Psoas muscle (tissue), 8 donors: ENCODE data around the gene FLNC. TPM values are rescaled to one million over a fixed set of nuclear protein-coding genes. Genes with fewer than 3 reads are reported as not detected.

Experiments used
- ATAC-seq, 4 donors: fragments of 200-7000 bp; cut with Tn5 transposase; one replicate each; pipeline ENCODE4 v1.9.1; 2020; ENCODE audit warnings: moderate library complexity in 3 of 4, mild to moderate bottlenecking in 2 of 4
- DNase-seq, 2 donors: peaks; one replicate each; pipeline ENCODE4 v3.0.0-alpha.2; 2020
- H3K27ac ChIP-seq: fragments of 200-600 bp; one replicate; pipeline ENCODE4 v1.8.0; 2022
- H3K27me3 ChIP-seq, 3 donors: fragments of 200-600 bp in 1 of 3; one replicate each; pipeline versions ENCODE4 v1.6.1 to v1.8.0; 2013 to 2022; ENCODE audit warnings: low read length in 2 of 3, mild to moderate bottlenecking in 2 of 3, moderate library complexity in 1 of 3; ENCODE audit not compliant: insufficient read depth in 3 of 3
- H3K36me3 ChIP-seq, 2 donors: fragments of 200-600 bp in 1 of 2; one replicate each; pipeline versions ENCODE4 v1.6.1 to v1.8.0; 2013 to 2022; ENCODE audit warnings: low read depth in 1 of 2, mild to moderate bottlenecking in 1 of 2, moderate library complexity in 1 of 2; ENCODE audit not compliant: insufficient read depth in 1 of 2
- H3K4me1 ChIP-seq: fragments of 200-600 bp; one replicate; pipeline ENCODE4 v1.8.0; 2022
- H3K4me3 ChIP-seq: fragments of 200-600 bp; one replicate; pipeline ENCODE4 v1.8.0; 2022; ENCODE audit warnings: mild to moderate bottlenecking
- H3K9me3 ChIP-seq: fragments of 200-600 bp; one replicate; pipeline ENCODE4 v1.8.0; 2022
- CTCF ChIP-seq: fragments of 200-600 bp; IDR thresholded peaks from one replicate; pipeline ENCODE4 v1.8.0; 2022; ENCODE audit warnings: antibody characterized with exemption
- WGBS, 3 donors: extraction: QIAGEN DNeasy Blood & Tissue Kit; methylation state at CpG; one replicate each; pipeline versions ENCODE4 v1.1.6 to v1.1.7; 2013; 5-methylcytosine and 5-hydroxymethylcytosine counted together
- intact Hi-C, 2 donors: fragments of 100-400 bp; cut with DNase I; formaldehyde crosslinking; loops; one replicate each; pipeline versions ENCODE4 v1.11.0 to v1.14.2; 2022
- polyA plus RNA-seq, 3 donors: library from polyadenylated mRNA; stranded (reverse); fragments of 200-250 nt; gene quantifications; one replicate each; pipeline ENCODE4 v1.2.3, GENCODE V29; 2013
- total RNA-seq, 4 donors: library from RNA; stranded (reverse); fragmentation: NEBNext Ultra II Directional in 2 of 4; extraction: Animal tissue kit (Norgen Biotek cat#: 25700) in 2 of 4; gene quantifications; one replicate each; pipeline versions ENCODE4 v1.2.1 to v1.2.4, GENCODE V29; 2021 to 2023
- donor health status: healthy with polysubstance abuse.
- donor health status: DM: no; HTN: no; CAD: no; lungs with moderate emphysema.
- donor health status: Bipolar disorder and iron deficiency.
- donor health status: healthy.
- donor health status: DM: yes; HTN: yes; CAD: no.
- donor health status: DM: no; HTN: no; CAD: no.
- donor health status: DM: no; HTN: no; CAD: no.
- donor health status: DM: yes; HTN: yes; CAD: no.

Gene FLNC
- total and polyA plus RNA-seq, 7 donors: 1,080 to 6,311 (median 4,011) TPM

DNA sequence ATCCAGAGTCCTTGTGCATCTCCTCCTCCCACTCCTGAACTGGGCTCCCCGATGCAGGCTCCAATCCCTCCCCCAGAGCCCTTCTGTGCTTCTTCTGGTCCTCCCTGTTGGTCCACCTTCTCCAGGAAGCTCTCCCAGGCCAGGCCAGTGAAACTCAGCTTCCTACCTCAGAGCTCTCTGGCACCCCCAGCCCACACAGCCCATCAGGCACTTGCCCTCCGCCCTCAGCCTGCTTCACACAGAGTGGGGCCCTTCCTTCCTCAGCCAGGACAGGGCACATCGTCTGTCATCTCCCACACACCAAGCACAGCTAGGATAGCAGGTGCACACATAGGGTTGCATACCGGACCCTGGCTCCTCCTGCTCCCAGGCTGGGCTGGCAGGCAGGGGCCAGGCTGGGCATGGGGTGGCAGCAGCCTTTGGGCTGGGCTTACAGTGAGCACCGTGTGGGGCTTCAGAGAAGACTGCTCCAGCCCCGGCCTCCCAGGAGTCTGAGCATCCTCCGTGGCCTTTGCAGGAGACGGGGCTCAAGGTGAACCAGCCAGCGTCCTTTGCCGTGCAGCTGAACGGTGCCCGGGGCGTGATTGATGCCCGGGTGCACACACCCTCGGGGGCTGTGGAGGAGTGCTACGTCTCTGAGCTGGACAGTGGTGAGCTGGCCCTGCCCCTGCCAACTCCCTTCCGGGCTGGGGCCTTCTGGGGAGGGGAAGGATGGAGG lies 26.0 kb downstream of the FLNC start:
- TF ChIP-seq CTCF: no peak
- peak in 2 of 4 donors; percentile 0 to 2 for ATAC-seq
- Histone ChIP-seq H3K4me1 (peaks cover 22% of the 10 kb centered on the region), H3K27me3 (no peaks in the 10 kb centered on the region), H3K9me3 (no peaks in the 10 kb centered on the region), H3K4me3 (no peak overlapping the region), H3K27ac (peak overlapping the region; percentile 53), H3K36me3 (peaks cover 3 to 84% of the 10 kb centered on the region in 2 donors)
- intact Hi-C loops: no loop called here
- WGBS, 3 donors: 51 to 68% (median 54%) methylated on average over 17 of the region's 17 CpGs
- DNase-seq: no peak

- no peak for TF ChIP-seq CTCF
- intact Hi-C loops: no loop called here
- Histone ChIP-seq H3K27me3 (no peaks in the 10 kb centered on the region), H3K36me3 (peaks cover 3 to 60% of the 10 kb centered on the region in 2 donors), H3K4me1 (peaks cover 33% of the 10 kb centered on the region), H3K9me3 (no peaks in the 10 kb centered on the region), H3K27ac (peak overlapping the region; percentile 76), H3K4me3 (no peak overlapping the region)
- DNase-seq (peak; percentile 73 to 86), ATAC-seq (no peak)
- WGBS, 3 donors: 28 to 50% (median 32%) methylated on average over 17 to 18 of the region's 18 CpGs
Observed at GRCh38 chr7:128858380-128859231, 28.4 kb downstream of the FLNC start.

DNA sequence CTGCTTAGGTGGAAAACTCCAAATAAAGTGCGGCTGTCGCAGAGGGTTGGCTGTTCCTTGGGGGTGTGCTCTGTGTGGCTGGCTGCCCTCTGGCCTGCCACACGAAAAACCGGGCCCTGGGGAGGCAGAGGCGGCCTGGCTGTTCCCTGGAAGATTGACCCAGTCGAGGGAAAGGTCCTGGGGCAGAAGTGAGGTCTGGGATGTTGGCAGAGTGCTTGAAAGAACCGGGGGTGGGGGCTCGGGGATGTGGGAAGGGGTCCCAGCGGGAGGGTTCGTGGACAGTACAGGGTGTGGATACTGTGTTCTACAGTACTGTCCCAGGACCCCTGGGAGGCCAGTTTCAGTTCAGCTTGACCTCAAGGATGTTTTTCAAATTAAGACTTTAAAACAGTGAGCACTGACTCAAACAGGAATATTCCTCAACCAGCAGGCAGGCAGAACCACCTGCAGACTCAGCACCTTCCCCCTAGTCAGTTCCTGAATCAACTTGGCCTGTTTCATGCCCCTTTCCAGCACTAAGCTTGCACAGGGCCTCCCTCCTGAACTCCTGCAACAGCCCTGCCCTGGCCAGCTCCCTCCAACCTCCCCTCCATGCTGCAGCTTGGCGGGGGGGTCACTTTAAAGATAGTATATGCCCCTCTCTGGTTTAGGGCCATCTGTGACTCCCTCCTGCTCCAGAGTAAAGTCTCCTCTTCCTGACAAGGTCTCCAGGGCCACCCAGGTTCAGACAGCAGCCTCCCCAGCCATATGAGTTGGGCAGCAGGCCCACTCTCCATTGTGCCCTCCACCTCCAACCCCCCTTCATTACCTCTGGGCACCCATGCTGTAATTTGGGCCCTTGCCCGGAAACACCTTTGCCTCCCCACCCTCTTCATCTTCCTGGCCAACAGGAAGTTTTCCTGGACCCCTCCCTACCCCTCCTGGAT lies 29.3 kb downstream of the FLNC start:
- intact Hi-C loops: no loop called here
- H3K4me3 ChIP-seq: no peak overlapping the region
- peaks cover 36% of the 10 kb centered on the region for H3K4me1 ChIP-seq
- DNase-seq: peak in 1 of 2 donors; percentile 83
- 14 to 28% (median 19%) methylated on average over 12 of the region's 12 CpGs for WGBS, 3 donors
- H3K9me3 ChIP-seq: no peaks in the 10 kb centered on the region
- H3K36me3 ChIP-seq: peaks cover 3 to 51% of the 10 kb centered on the region in 2 donors
- ATAC-seq: peak; percentile 0 to 8 (median 1)
- no peak for TF ChIP-seq CTCF
- peak overlapping the region; percentile 76 for H3K27ac ChIP-seq
- H3K27me3 ChIP-seq: no peaks in the 10 kb centered on the region

- Histone ChIP-seq H3K27me3 (no peaks in the 10 kb centered on the region), H3K36me3 (peaks cover 3 to 49% of the 10 kb centered on the region in 2 donors), H3K4me3 (no peak overlapping the region), H3K4me1 (peaks cover 36% of the 10 kb centered on the region), H3K9me3 (no peaks in the 10 kb centered on the region), H3K27ac (peak overlapping the region; percentile 76)
- no peak for TF ChIP-seq CTCF
- peak in 1 of 2 donors; percentile 64 for DNase-seq
- intact Hi-C loops: no loop called here
- ATAC-seq: peak; percentile 2 to 8 (median 6)
- WGBS, 3 donors: 16 to 27% (median 16%) methylated on average over 10 of the region's 10 CpGs
Observed at GRCh38 chr7:128860158-128861073, 30.2 kb downstream of the FLNC start.
